H1 (cell line): ENCODE measurements around the gene ABCC6. TPM values are rescaled to one million over a fixed set of nuclear protein-coding genes. Genes with fewer than 3 reads are reported as not detected.

Source experiments
- CTCF ChIA-PET: fragments of 300-600 bp; sonication (Branson Sonifier 250); formaldehyde crosslinking; loops from one replicate; lab custom pipeline; 2021; ENCODE audit not compliant: partially characterized antibody; lab: Charles Lee
- POLR2A ChIA-PET: fragments of 300-600 bp; sonication (Branson Sonifier 250); formaldehyde crosslinking; loops from one replicate; lab custom pipeline; 2021; ENCODE audit warnings: inconsistent platforms; ENCODE audit not compliant: partially characterized antibody; lab: Charles Lee
- DNase-seq, 2 experiments: peaks; one replicate each; pipeline versions ENCODE4 v3.0.0 to v3.0.0-alpha.2; 2010 to 2022; ENCODE audit warnings: low spot score in 2 of 2, low read depth in 1 of 2, mixed read lengths in 1 of 2
- FAIRE-seq: peaks from 2 replicates; lab custom pipeline; 2011; peaks lifted over from hg19 to GRCh38; lab: Jason Lieb, UNC
- H2AFZ ChIP-seq: 2 replicates; pipeline ENCODE4 v1.8.1; 2012; ENCODE audit warnings: low read length, inconsistent platforms
- H2AK5ac ChIP-seq: 2 replicates; pipeline ENCODE4 v1.6.1; 2013; ENCODE audit warnings: low read depth, low read length
- H2BK120ac ChIP-seq: replicated peaks from 2 replicates; pipeline ENCODE3; 2013; ENCODE audit warnings: low read depth, low read length, inconsistent platforms
- H2BK12ac ChIP-seq: 2 replicates; pipeline ENCODE4 v1.6.1; 2013; ENCODE audit warnings: low read depth, low read length
- H2BK15ac ChIP-seq: 2 replicates; pipeline ENCODE4 v1.6.1; 2013; ENCODE audit warnings: low read length
- H2BK20ac ChIP-seq: 2 replicates; pipeline ENCODE4 v1.6.1; 2013; ENCODE audit warnings: low read length
- H2BK5ac ChIP-seq: 2 replicates; pipeline ENCODE4 v1.6.1; 2013; ENCODE audit warnings: low read depth, low read length
- H3K14ac ChIP-seq: 2 replicates; pipeline ENCODE4 v1.6.1; 2013; ENCODE audit warnings: inconsistent platforms; ENCODE audit not compliant: insufficient read length
- H3K18ac ChIP-seq: 2 replicates; pipeline ENCODE4 v1.6.1; 2013; ENCODE audit warnings: low read length; ENCODE audit errors: extremely low read depth
- H3K23ac ChIP-seq: 2 replicates; pipeline ENCODE4 v1.6.1; 2013; ENCODE audit warnings: inconsistent platforms; ENCODE audit not compliant: insufficient read length
- H3K23me2 ChIP-seq: 2 replicates; pipeline ENCODE4 v1.6.1; 2013; ENCODE audit warnings: low read depth, low read length
- H3K27ac ChIP-seq: 2 replicates; pipeline ENCODE4 v1.6.1; 2011; ENCODE audit warnings: low read depth, low read length, inconsistent platforms
- H3K27me3 ChIP-seq, 4 experiments: replicated peaks in 1 of 4; 1 replicate in 1 of 4; 2 replicates in 3 of 4; pipeline versions ENCODE4 v1.6.1 to v1.8.1; 2011 to 2013; ENCODE audit warnings: low read length in 3 of 4, mild to moderate bottlenecking in 3 of 4, inconsistent platforms in 2 of 4, mixed read lengths in 2 of 4, moderate library complexity in 1 of 4; ENCODE audit not compliant: control insufficient read depth in 3 of 4, insufficient read depth in 3 of 4; ENCODE audit errors: extremely low read depth in 1 of 4
- H3K36me3 ChIP-seq, 4 experiments: 2 replicates each; pipeline versions ENCODE4 v1.6.1 to v1.8.1; 2011 to 2013; ENCODE audit warnings: mild to moderate bottlenecking in 4 of 4, low read length in 3 of 4, moderate library complexity in 2 of 4, control low read depth in 1 of 4, inconsistent platforms in 1 of 4; ENCODE audit not compliant: insufficient read depth in 4 of 4, control insufficient read depth in 2 of 4
- H3K4ac ChIP-seq: replicated peaks from 2 replicates; pipeline ENCODE3; 2013; ENCODE audit warnings: low read length, low read depth, mixed read lengths, inconsistent platforms; ENCODE audit not compliant: insufficient read length
- H3K4me1 ChIP-seq, 4 experiments: replicated peaks in 1 of 4; 1 replicate in 1 of 4; 2 replicates in 3 of 4; pipeline versions ENCODE4 v1.6.1 to v1.8.1; 2011 to 2013; ENCODE audit warnings: low read length in 3 of 4, inconsistent platforms in 2 of 4, mixed read lengths in 1 of 4; ENCODE audit not compliant: insufficient read depth in 4 of 4, control insufficient read depth in 3 of 4
- H3K4me2 ChIP-seq, 2 experiments: 2 replicates each; pipeline versions ENCODE4 v1.6.1 to v1.8.1; 2011 to 2013; ENCODE audit warnings: low read depth in 2 of 2, low read length in 2 of 2, control low read depth in 1 of 2, inconsistent platforms in 1 of 2, mild to moderate bottlenecking in 1 of 2; ENCODE audit not compliant: insufficient read depth in 1 of 2
- H3K4me3 ChIP-seq, 4 experiments: fragments of 200-600, 300-600 bp in 1 of 4; sonication (generic), shearing (Covaris generic), sonication (Bioruptor Twin) in 1 of 4; 2 replicates each; pipeline versions ENCODE4 v1.5.1 to v1.8.1; 2011 to 2016; ENCODE audit warnings: low read length in 4 of 4, low read depth in 3 of 4, control low read depth in 2 of 4, inconsistent platforms in 2 of 4, mild to moderate bottlenecking in 2 of 4, mixed read lengths in 1 of 4, moderate library complexity in 1 of 4; ENCODE audit not compliant: insufficient read depth in 2 of 4; ENCODE audit errors: extremely low read depth in 1 of 4
- H3K56ac ChIP-seq: replicated peaks from 2 replicates; pipeline ENCODE3; 2013; ENCODE audit warnings: low read depth, mild to moderate bottlenecking, mixed read lengths, low read length, inconsistent platforms; ENCODE audit not compliant: insufficient read length
- H3K79me1 ChIP-seq: 2 replicates; pipeline ENCODE4 v1.6.1; 2013; ENCODE audit warnings: low read depth, low read length, control low read depth
- H3K79me2 ChIP-seq, 2 experiments: 2 replicates each; pipeline versions ENCODE4 v1.6.1 to v1.8.1; 2012 to 2013; ENCODE audit warnings: low read length in 2 of 2, mild to moderate bottlenecking in 2 of 2, inconsistent platforms in 1 of 2; ENCODE audit not compliant: insufficient read depth in 2 of 2, control insufficient read depth in 1 of 2
- H3K9ac ChIP-seq, 4 experiments: replicated peaks in 1 of 4; 1 replicate in 1 of 4; 2 replicates in 3 of 4; pipeline versions ENCODE4 v1.6.1 to v1.8.1; 2011 to 2013; ENCODE audit warnings: low read depth in 3 of 4, low read length in 3 of 4, control low read depth in 2 of 4, mild to moderate bottlenecking in 2 of 4, moderate library complexity in 2 of 4, inconsistent platforms in 1 of 4; ENCODE audit errors: extremely low read depth in 1 of 4
- H3K9me3 ChIP-seq, 2 experiments: 2 replicates each; pipeline versions ENCODE4 v1.6.1 to v1.8.1; 2012 to 2013; ENCODE audit warnings: mild to moderate bottlenecking in 2 of 2, moderate library complexity in 2 of 2, control low read depth in 1 of 2, inconsistent platforms in 1 of 2, low read depth in 1 of 2, low read length in 1 of 2, mixed read lengths in 1 of 2; ENCODE audit not compliant: insufficient read depth in 2 of 2
- H4K20me1 ChIP-seq, 2 experiments: replicated peaks in 1 of 2; 2 replicates each; pipeline versions ENCODE3 to v1.8.1; 2011 to 2013; ENCODE audit warnings: inconsistent platforms in 2 of 2, low read length in 2 of 2, mild to moderate bottlenecking in 1 of 2; ENCODE audit not compliant: insufficient read depth in 2 of 2, control insufficient read depth in 1 of 2
- H4K5ac ChIP-seq: 2 replicates; pipeline ENCODE4 v1.6.1; 2013; ENCODE audit warnings: low read length, low read depth, mixed read lengths, inconsistent platforms; ENCODE audit not compliant: insufficient read length
- H4K8ac ChIP-seq: 2 replicates; pipeline ENCODE4 v1.8.0; 2013; ENCODE audit warnings: mild to moderate bottlenecking, moderate library complexity, low read length, inconsistent platforms; ENCODE audit not compliant: insufficient read depth; ENCODE audit errors: extremely low read depth
- H4K91ac ChIP-seq: replicated peaks from 2 replicates; pipeline ENCODE3; 2013; ENCODE audit warnings: low read length, mixed read lengths, inconsistent platforms; ENCODE audit not compliant: insufficient read length
- CEBPB ChIP-seq: IDR thresholded peaks from 2 replicates; pipeline ENCODE4 v1.6.1; 2012; ENCODE audit warnings: low read depth, low read length
- CREB1 ChIP-seq: IDR thresholded peaks from 2 replicates; pipeline ENCODE4 v1.6.1; 2012; ENCODE audit warnings: inconsistent platforms
- E2F6 ChIP-seq: IDR thresholded peaks from 2 replicates; pipeline ENCODE4 v1.6.1; 2012; ENCODE audit warnings: inconsistent platforms
- EGR1 ChIP-seq: IDR thresholded peaks from 2 replicates; pipeline ENCODE4 v1.6.1; 2011; ENCODE audit warnings: low read depth, low read length, borderline replicate concordance
- GTF2F1 ChIP-seq: IDR thresholded peaks from 2 replicates; pipeline ENCODE4 v1.6.1; 2012; ENCODE audit warnings: low read depth, low read length, improper control_type of control experiment, borderline replicate concordance
- SIX5 ChIP-seq: IDR thresholded peaks from 2 replicates; pipeline ENCODE4 v1.6.1; 2011; ENCODE audit warnings: mild to moderate bottlenecking, low read depth, low read length
- SUZ12 ChIP-seq: fragments of 200-600 bp; sonication (generic); IDR thresholded peaks from 2 replicates; pipeline ENCODE4 v1.6.1; 2012; ENCODE audit warnings: mild to moderate bottlenecking, inconsistent platforms, low read length, moderate library complexity, mixed read lengths
- TAF1 ChIP-seq: IDR thresholded peaks from 2 replicates; pipeline ENCODE4 v1.6.1; 2011; ENCODE audit warnings: mild to moderate bottlenecking, low read depth, low read length
- WGBS, 2 experiments: shearing (Covaris generic) in 1 of 2; methylation state at CpG; one replicate each; pipeline versions ENCODE4 v1.1.6 to v1.1.7; 2013 to 2015; ENCODE audit warnings: low lambda C conversion rate in 2 of 2, mixed read lengths in 2 of 2, inconsistent platforms in 1 of 2, low coverage in 1 of 2, missing lambda C conversion rate in 1 of 2; ENCODE audit not compliant: insufficient replicate concordance in 2 of 2, insufficient coverage in 1 of 2, insufficient read length in 1 of 2; ENCODE audit errors: extremely low coverage in 1 of 2, missing lambda C conversion rate in 1 of 2; 5-methylcytosine and 5-hydroxymethylcytosine counted together
- polyA plus RNA-seq, 7 experiments: library from polyadenylated mRNA; depleted of rRNA in 3 of 7; stranded (reverse) in 5 of 7; unstranded in 2 of 7; fragments of >200 nt in 5 of 7; fragments of 200-250 nt in 2 of 7; gene quantifications; 1 replicate in 5 of 7; 2 replicates in 1 of 7; 4 replicates in 1 of 7; pipeline versions ENCODE4 v1.2.1 to v1.2.3, GENCODE V29; 2011 to 2013; ENCODE audit warnings: missing spikeins in 2 of 7, mixed read lengths in 2 of 7
- total RNA-seq: library from RNA; stranded (reverse); fragmentation: NEBNext Ultra II Directional; extraction: Animal tissue kit (Norgen Biotek cat#: 25700); gene quantifications from 2 replicates; pipeline ENCODE4 v1.2.1, GENCODE V29; 2021

The ABCC6 gene
- total and polyA plus RNA-seq, 2 of the 8 experiments (the other 6 are each of a cell fraction or from before 2014, with no cell fraction given): 1.6 to 1.8 TPM

GRCh38 chr16:16137110-16137509 is 86.2 kb downstream of the ABCC6 start:
- Histone ChIP-seq H2BK5ac (no peak overlapping the region), H3K23me2 (no peaks in the 10 kb centered on the region), H3K56ac (no peak overlapping the region), H4K20me1 (peaks cover 0 to 4% of the 10 kb centered on the region in 2 experiments), H3K4me1 (no peaks in the 10 kb centered on the region; a peak in 1 of 7 replicates), H2BK12ac (no peak overlapping the region), H3K79me1 (no peaks in the 10 kb centered on the region), H2AK5ac (no peak overlapping the region), H3K27ac (no peak overlapping the region), H3K4me2 (no peak overlapping the region), H3K9me3 (no peaks in the 10 kb centered on the region), H3K4me3 (no peak overlapping the region), H4K5ac (no peak overlapping the region), H3K9ac (no peak overlapping the region), H3K14ac (no peak overlapping the region), H4K8ac (no peak overlapping the region), H4K91ac (no peak overlapping the region), H3K18ac (no peak overlapping the region), H2AFZ (no peak overlapping the region), H3K79me2 (no peaks in the 10 kb centered on the region), H3K4ac (no peak overlapping the region), H2BK15ac (no peak overlapping the region), H3K23ac (no peak overlapping the region), H2BK120ac (no peak overlapping the region), H3K27me3 (no peaks in the 10 kb centered on the region), H3K36me3 (peaks cover 21 to 83% (median 49%) of the 10 kb centered on the region in 4 experiments), H2BK20ac (no peak overlapping the region)
- 92% methylated on average over 8 of the region's 8 CpGs; no CpG with 5 or more reads in 1 of the 2 experiments for WGBS, 2 experiments
- POLR2A ChIA-PET: no interaction called here
- CTCF ChIA-PET: interaction anchor here (0.9 to 2.1 kb wide), 3 partner anchors 11 to 50 kb away, joined by 4 to 12 read pairs (median 4); no protein-coding TSS in a partner anchor
- DNase-seq: no peak
- FAIRE-seq: no peak
- TF ChIP-seq SIX5 (no peak), CREB1 (no peak), TAF1 (no peak), CEBPB (no peak), EGR1 (no peak), GTF2F1 (no peak), SUZ12 (no peak), E2F6 (no peak)
